SH-SY5Y (cell line): ENCODE results near the gene OSBPL2.

Experiments used
- GATA2 ChIP-seq: IDR thresholded peaks from 2 replicates; pipeline ENCODE4 v1.6.1; 2011; ENCODE audit warnings: mild to moderate bottlenecking, low read depth, low read length
- GATA3 ChIP-seq: IDR thresholded peaks from 2 replicates; pipeline ENCODE4 v1.6.1; 2011; ENCODE audit warnings: low read depth, mild to moderate bottlenecking, low read length, moderate library complexity

The OSBPL2 gene

GRCh38 chr20:62243106-62243505 lies 4.8 kb downstream of the OSBPL2 start:
- TF ChIP-seq GATA3 (no peak), GATA2 (no peak)

GRCh38 chr20:62243906-62244515 lies 5.7 kb downstream of the OSBPL2 start:
- TF ChIP-seq GATA3 (no peak), GATA2 (no peak)

GRCh38 chr20:62244644-62245108 lies 6.4 kb downstream of the OSBPL2 start:
- TF ChIP-seq GATA3 (no peak), GATA2 (no peak)

GRCh38 chr20:62245911-62246280 lies 7.6 kb downstream of the OSBPL2 start:
- TF ChIP-seq GATA3 (no peak), GATA2 (no peak)

GRCh38 chr20:62246431-62246830 lies 8.1 kb downstream of the OSBPL2 start:
- no peak for TF ChIP-seq GATA3
- no peak for TF ChIP-seq GATA2

GRCh38 chr20:62246872-62247652 lies 8.7 kb downstream of the OSBPL2 start:
- TF ChIP-seq GATA2 (no peak), GATA3 (no peak)

GRCh38 chr20:62248890-62249560 lies 10.7 kb downstream of the OSBPL2 start:
- TF ChIP-seq GATA2: no peak
- TF ChIP-seq GATA3: no peak

- no peak for TF ChIP-seq GATA2
- no peak for TF ChIP-seq GATA3
These were observed 14.1 kb downstream of the OSBPL2 start for GRCh38 chr20:62252342-62252966.

- TF ChIP-seq GATA2 (no peak), GATA3 (no peak)
These were observed 15.1 kb downstream of the OSBPL2 start for GRCh38 chr20:62253398-62253797.

- TF ChIP-seq GATA2 (no peak), GATA3 (no peak)
These were observed 15.9 kb downstream of the OSBPL2 start for GRCh38 chr20:62254021-62254724.

GRCh38 chr20:62255976-62256375 lies 17.7 kb downstream of the OSBPL2 start:
- TF ChIP-seq GATA2 (no peak), GATA3 (no peak)

- no peak for TF ChIP-seq GATA2
- TF ChIP-seq GATA3: no peak
These were observed 20.4 kb downstream of the OSBPL2 start for GRCh38 chr20:62258499-62259293.

- TF ChIP-seq GATA3 (no peak), GATA2 (no peak)
These were observed 20.9 kb downstream of the OSBPL2 start for GRCh38 chr20:62259294-62259565.
